Stimulated activated CD4-positive, alpha-beta T cell treated with anti-CD3 and anti-CD28 coated beads, Interleukin-2, amount 100 ng/mL, for 4 hours (primary cell): ENCODE data around the gene REELD1.

Source experiments
- DNase-seq: peaks from one replicate; pipeline ENCODE4 v3.0.0-alpha.2; 2020; ENCODE audit warnings: low read depth

Gene REELD1

DNA sequence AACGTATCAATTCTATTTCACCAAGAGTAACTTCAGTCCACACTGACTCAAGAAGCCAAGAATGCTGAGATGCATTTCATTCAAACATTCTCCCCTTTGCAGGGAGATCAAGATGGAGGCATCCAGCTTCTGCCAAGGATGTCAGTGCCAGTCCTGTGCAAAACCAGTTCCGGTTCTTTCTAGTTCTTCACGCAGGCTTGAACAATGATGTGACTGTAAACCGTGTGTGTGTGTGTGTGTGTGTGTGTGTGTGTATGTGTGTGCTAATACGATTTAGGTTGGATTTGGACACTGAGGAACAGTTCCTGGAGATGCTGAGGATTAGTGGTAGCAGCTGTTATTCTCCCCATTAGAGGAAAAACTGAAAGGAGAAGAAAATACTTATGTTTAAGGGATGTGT lies at the start of gene REELD1:
TSS of gene REELD1 (plus strand) at position 301 of the 400 bp plus-strand sequence. CDS start 2,415 bp downstream, outside the sequence.
- no peak for DNase-seq

GRCh38 chr4:146165221-146165620 lies 49.1 kb upstream of the REELD1 start:
- no peak for DNase-seq

GRCh38 chr4:146165840-146166239 lies 48.5 kb upstream of the REELD1 start:
- no peak for DNase-seq

DNA sequence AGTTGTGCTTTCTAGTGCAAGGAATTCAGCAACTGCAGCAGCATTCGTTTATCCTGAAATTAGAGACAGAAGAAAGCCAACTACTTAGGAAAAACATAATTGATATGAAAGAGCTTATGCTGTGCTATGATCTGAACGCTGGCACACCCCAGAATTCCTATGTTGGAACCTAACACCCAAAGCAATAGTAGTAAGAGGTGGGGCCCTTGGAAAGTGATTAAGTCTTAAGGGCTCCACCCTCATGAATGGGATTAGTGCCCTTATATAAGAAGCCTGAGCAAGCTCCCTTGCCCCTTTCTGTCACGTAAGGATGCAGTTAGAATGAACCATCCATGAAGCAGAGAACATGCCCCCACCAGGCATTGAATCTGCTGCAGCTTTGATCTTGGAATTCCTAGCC lies 44.2 kb upstream of the REELD1 start:
- DNase-seq: no peak

- peak; percentile 78 for DNase-seq
Observed at GRCh38 chr4:146175541-146176453, 38.5 kb upstream of the REELD1 start, which contains the start of gene LSM6. TSS of gene LSM6 (plus strand) at chr4:146175718. CDS start at chr4:146182922, 7,204 bp downstream.

GRCh38 chr4:146176891-146177290 lies 37.4 kb upstream of the REELD1 start:
- no peak for DNase-seq

DNA sequence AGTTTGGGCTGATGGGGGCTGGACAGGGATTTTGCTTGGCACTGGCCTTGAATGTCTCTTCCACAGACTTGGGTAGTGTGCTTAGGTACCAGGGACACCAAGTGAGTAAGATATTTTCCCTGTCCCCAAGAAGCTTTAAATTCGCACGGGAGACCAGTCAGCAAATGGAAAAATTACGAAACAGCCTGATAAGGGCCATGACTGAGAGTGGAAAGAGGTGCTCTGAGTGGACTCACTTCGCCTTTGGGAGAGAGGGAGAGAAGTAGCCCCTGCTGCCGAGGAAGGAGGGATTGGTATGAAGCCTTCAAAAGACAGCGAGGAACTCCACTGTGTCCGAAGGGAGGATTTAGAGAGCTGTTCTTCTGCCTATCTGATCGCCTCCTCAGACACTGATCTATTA lies 36.2 kb upstream of the REELD1 start:
- no peak for DNase-seq

DNA sequence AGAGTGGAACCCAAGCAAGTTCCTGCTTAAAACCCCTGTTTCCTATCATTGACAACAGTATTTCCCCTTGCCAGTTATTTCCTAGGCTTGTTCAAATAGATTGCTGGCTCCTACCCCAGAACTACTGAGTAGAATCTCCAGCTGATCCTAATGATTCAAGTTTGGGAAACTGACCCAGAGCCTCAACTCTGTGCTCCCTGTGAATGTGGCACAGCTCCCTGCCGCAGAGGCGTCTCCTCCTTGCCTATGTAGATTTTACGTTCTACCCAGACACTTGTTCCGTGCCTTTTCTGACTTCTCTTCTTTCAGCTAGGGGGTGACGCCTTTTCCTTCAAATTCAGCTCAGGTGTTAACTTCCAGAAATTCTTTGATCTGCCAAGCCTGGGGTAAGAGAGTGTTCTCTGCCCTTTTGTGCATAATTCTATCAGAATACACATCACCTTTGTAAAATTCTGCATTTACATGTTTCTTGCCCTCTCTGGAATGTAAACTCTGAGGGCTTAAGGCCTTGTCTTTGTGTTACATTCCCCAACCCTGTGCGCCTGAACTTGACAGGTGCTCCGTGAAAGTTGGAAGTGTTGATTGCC lies 34.5 kb upstream of the REELD1 start:
- no peak for DNase-seq

GRCh38 chr4:146182443-146182842 lies 31.9 kb upstream of the REELD1 start:
- no peak for DNase-seq

DNA sequence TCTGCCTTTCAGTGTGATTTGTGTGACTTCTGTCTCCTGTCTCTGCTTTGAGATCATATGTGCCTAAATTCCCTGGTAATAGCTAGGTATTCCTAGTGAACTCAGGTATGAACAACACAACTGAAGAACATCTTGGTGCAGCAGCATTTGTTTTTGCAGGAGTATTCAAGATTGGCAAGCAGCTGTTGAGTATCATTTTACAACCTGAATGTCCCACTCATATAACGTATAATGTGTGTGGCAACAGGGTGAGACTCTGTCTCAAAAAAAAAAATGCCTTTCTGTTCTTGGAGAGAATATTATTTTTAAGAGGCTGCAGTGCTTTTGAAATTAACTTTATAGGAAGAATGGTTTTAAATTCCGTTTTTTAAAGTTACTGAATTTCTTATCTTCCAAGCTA lies 31.1 kb upstream of the REELD1 start:
- no peak for DNase-seq

GRCh38 chr4:146186041-146186440 lies 28.3 kb upstream of the REELD1 start:
- no peak for DNase-seq

- DNase-seq: no peak
Observed at GRCh38 chr4:146186596-146186995, 27.7 kb upstream of the REELD1 start.

GRCh38 chr4:146190456-146190855 lies 23.9 kb upstream of the REELD1 start:
- DNase-seq: no peak

DNA sequence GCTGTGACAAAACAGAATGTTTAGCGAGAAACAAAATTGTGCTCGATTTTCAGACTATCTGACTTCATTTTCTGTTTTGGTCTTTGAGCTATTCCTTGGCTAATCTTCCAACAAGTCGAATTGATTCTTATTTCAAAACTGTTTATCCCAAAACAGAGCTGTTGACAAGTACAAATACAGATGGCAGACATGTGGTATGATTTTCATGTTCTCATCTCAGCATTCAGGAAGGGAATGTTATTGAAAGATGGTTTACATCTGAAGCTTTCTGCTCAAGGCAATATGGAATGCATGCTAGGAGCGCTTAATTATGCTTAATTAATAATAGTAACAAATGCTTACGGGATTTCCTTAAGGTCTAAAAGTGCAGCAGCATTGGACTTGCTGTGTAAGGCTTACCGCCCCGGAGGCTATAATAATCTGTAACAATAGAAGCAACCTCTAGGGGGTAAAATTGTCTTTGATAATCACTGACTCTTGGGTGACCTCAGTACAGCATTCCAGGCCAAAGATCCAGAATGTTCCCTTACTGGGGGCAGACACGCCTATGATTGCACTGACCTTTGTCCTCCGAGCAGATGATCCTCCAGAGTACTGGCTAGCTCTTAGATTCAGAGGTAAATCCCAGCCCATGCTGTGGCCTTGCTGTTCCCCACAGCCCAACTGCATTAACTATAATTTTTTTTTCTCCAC lies 22.4 kb upstream of the REELD1 start:
- DNase-seq: no peak

DNA sequence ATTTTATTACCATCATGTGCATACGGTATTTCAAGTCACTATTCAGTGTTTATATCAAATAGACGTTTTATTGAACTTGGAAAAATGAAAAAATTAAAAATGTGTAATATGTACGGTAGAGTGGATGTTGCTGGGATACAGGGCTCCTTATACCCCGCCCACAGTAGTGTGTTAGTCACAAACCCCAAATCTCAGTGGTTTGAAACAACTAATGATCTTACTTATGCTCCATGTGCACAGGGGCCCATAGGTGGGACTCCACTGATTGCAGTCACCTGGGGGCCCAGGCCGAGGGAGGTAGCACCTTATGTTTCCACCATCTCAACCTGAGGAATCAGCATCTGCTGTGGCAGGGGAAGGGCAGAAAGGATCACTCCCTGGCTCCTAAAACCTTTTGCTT lies 20.7 kb upstream of the REELD1 start:
- no peak for DNase-seq

DNA sequence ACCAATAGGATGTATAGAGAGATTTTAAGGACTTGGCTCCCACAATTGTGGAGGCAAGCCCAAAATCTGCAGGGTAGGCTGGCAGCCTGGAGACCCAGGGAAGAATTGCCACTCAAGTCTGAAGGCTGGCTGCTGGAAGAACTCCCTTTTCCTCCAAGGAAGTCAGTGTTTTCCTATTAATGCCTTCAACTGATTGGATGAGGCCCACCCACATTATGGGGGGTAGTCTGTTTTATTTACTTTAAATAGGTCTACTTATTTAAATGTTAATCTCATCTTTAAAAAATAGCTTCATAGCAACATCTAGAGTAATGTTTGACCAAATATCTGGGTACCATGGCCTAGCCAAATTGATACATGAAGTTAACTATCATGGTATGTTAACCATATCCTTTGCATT lies 20.1 kb upstream of the REELD1 start:
- no peak for DNase-seq

- no peak for DNase-seq
Observed at GRCh38 chr4:146202665-146203064, 11.7 kb upstream of the REELD1 start.

GRCh38 chr4:146207410-146207809 lies 6.9 kb upstream of the REELD1 start:
- no peak for DNase-seq

GRCh38 chr4:146210890-146211289 lies 3.4 kb upstream of the REELD1 start:
- no peak for DNase-seq

- no peak for DNase-seq
Observed at GRCh38 chr4:146211440-146211839, 2.9 kb upstream of the REELD1 start.

GRCh38 chr4:146212781-146213180 lies 1.6 kb upstream of the REELD1 start:
- DNase-seq: no peak

GRCh38 chr4:146222313-146222712 lies 8.0 kb downstream of the REELD1 start:
- DNase-seq: no peak
